GM19324 (cell line): ENCODE measurements around the gene SSH2.
"Not testable (repeated sequence)": the region's sequence is repeated elsewhere in the genome, so short reads cannot be mapped to it uniquely, and the experiment has no call there.

Source experiments
- ATAC-seq: cut with Tn5 transposase; IDR thresholded peaks from one replicate; pipeline ENCODE4 v1.9.1; 2021; ENCODE audit warnings: mild to moderate bottlenecking, moderate library complexity; ENCODE audit not compliant: unreplicated experiment, low FRiP score

Gene SSH2

DNA sequence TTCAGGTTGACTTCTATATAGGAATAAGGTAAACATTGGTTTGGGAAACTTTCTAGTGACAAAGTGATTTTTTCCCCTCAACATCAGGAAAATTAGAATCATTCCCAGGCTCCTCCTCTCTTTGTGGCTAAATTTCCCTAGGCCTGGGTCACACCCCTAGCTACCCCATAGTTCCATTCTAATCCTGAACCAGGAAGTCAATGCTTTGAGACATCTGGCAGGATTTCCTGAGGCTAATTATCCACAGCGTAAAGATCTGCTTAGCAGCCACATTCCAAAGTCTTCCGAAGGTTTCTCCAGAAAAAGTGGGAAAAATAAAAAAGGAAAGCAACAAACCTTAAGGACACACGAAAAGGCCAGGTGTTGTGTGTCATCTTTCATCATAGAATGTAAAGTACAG lies 247.0 kb downstream of the SSH2 start:
- no peak for ATAC-seq

DNA sequence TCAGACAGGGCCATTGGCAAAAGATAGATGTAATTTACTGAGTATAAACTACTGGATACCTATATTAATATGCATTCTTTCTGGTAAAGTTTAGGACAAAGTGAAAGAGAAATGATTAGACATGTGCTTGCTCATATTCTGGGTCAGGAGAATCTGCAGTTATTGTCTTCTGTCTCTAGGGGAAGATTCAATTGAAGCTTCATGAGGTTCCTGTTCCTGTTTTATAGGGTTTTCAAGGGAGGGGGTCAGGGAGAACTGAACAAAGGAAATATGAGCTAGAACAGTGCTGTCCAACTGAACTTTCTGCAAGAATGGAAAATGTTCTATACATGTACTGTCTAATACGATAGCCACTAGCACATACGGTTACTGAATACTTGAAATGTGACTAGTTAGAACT lies 248.0 kb downstream of the SSH2 start:
- no peak for ATAC-seq

DNA sequence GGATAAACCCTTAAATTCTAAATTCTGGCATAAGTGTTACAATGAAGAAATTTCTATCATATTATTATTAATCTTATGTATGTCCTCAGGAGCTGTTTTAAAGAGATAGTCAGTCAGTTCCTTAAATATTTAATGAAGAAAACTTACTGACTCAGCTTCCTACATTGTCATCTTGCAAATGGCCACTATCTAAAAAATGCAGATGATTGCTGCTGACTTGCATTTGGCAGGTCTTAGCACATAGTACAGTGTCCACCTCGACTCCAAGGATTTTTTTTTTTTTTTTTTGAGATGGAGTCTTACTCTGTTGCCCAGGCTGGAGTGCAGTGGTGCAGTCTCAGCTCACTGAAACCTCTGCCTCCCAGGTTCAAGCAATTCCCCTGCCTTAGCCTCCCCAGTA lies 252.2 kb downstream of the SSH2 start:
- no peak for ATAC-seq

DNA sequence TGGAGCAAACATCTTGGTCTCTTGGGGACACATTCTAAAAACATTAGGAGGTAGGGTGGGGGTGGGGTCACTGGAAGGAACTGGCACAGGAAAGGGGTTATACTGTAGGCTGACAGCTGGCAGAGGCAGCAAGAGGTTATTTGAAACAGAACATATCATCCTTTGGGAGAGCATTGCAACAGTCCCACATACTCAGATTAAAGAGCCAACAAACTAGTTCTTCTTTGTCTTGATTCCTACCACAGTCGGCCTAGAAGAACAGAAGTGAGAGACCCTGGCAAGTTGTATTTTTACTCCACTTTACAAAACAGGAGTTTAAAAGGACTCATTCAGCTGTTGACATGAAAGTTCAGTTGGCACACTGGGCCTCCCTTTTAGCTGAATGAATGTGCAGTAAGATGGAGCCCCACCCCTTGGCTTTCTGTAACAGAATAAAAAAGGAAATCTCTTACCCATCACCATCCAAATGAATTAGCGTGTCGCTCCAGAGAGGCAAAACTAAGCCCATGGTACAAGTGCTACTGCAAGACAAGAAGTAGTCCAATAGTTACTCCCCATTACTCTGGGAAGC lies 252.7 kb downstream of the SSH2 start:
- no peak for ATAC-seq

DNA sequence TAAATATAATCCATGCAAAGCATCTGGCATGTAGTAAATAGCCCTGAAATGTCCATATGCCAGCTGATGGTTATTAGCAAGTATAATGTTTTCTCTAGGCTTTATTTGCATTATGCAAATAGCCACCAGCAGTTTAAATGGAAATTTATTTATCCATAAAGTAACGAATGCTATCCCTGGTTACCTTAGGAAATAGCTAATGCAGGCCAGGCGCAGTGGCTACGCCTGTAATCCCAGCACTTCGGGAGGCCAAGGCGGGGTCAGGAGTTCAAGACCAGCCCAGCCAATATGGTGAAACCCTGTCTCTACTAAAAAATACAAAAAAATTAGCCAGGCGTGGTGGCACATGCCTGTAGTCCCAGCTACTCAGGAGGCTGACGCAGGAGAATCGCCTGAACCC lies 254.1 kb downstream of the SSH2 start:
- not testable (repeated sequence) for ATAC-seq

DNA sequence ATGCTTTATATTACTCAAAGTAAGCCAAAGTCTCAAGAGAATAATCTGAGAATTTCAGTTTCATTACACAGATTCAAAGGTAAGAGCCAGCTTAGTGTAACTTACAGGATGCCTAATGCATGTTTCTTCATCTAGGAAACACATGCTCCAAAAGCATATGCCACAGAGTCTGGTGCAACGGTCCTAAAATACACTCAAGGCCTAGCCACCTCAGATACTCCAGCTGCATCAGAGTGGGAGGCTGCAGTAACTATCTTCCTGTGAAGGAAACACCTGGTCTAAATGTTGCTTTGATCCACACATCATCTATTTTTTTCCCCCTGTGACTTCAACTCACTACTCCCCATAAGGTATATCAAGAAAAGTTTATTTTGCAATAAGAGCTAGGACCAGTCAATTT lies 255.7 kb downstream of the SSH2 start:
- no peak for ATAC-seq

DNA sequence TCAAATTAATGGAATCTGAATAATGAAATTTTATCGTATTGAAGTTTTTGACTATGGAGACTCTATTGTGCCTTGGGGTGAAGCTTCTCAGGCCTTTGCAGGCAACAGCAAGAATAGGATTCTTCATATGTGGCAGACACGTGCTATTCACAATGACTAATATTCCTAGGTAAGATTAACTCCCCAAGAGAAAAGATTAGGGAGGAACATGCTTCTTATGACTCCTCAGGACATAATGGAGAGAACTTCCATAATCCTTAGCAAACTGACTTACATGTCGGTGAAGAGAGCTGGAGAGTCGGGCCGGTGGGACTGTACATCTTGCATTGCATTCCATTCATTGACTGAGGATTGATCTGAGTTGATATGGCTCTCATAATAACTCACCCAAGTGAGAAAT lies 258.4 kb downstream of the SSH2 start:
- ATAC-seq: no peak

DNA sequence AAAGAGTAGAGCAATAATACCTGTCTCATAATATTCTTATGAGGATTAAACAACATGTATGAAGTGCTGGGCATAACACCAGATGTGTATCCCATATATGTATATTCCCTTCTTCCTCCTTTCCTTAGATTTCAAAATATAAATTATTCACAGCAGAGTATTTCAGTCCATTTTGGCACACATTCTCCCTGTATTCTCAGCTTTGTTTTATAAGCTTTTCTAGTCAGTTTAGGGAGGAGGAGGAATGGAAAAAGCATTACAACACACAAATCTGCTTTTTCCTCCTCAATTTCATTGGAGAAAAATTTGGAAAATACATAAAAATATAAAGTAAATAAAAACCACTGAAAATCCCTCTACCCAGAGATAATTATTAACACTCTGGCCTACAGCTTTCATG lies 260.8 kb downstream of the SSH2 start:
- ATAC-seq: no peak

DNA sequence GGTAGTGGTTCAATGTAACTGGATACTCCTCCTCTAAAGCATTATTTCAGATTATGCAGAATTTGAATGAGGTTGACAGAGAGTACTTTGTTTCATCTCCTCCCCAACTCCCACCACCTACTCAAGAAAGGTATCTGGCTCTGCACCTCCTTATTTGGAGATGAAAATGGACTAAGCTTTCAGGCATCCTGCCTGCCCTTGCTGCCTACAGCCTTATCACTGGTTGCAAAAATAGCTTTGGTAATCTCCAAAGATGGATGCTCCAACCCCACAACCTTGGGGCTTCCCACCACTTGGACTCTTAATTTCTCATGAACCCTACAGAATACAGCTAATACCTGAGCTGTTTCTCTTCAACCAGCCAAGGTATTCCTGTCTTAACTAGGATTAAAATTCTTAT lies 262.1 kb downstream of the SSH2 start:
- ATAC-seq: no peak

DNA sequence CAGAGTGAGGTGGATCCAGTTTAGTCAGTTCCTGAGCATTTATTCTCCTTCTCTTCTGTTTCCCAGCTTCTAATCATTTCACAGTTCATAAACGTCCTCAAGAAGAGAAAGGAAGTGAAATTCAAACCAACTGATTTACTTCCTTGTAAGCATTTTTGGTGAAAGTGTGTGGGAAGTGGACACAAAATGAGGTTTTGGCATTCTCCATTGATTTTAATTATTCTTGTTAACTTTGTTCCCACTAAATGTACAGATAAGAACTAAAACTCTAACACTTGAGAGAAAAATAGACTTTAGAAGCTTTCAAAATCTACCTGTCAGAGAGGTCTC lies 264.6 kb downstream of the SSH2 start:
- ATAC-seq: no peak

DNA sequence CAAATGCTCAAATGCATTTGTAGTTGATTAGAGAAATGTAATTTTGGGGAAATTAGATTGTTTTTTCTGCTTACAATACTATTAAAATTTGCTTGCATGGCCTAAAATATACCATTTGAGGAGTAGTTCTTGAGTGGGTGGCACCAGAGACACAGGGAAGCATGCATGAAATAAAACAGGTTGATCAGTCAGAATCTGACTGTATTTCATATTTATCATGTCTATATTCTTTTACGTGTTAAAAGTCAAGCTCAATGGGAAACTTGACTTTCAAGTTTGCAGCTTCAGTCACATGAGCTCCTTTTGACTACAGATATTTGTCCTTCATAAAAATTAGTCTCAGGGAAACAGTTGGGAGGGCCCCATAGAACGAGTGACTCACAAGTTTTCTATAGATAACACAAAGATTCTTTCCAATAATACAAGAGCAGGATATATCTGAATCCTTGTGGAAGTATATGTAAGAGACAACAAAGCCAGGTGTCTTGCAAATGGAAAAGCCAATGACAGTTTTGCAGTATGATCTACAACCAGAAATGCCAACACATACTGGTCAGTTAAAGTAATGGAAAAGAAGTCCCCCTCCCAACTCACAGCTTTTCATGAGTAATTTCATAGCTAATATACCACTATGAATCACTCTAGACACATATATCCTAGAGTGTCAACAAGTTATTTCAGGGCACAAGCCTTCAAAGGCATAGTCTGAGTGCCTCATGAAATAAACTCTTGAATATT lies 265.1 kb downstream of the SSH2 start:
- ATAC-seq: no peak

DNA sequence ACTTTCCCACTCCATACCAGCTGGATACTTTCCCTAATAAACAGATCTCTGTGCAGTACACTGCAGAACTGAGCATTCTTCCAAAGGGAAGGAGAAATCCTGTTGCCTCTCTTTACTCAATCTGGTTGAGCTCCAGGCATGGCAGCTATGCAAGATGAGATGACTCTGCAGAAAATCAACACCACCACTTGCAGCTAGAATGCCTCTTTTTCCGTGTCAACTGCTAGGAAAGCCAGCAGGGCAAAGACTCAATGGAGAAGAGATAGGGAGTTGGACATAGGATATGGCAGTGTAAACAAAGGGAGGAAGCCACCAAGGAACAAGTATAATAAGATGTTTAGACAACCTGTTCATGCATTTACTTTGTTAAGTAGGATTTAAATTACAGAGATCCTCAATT lies 266.9 kb downstream of the SSH2 start:
- ATAC-seq: no peak

DNA sequence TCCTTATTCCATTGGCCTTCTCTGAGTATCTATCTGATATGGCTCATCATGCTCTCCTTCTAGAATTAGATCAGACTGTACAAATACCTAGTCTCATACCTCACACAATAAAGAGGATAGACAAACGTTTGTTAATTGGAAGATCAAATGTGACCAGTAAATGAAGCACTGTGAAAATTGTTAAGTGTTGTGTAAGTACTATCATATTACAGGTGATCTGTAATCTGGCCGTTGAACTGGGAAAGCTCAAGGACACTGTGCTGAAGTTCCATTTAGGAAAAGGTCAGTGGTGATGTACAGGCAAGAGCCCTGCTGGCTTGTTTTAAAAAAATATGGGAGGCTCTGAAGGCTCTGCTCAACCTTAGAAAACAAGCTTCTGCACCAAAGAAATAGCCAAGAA lies 268.8 kb downstream of the SSH2 start:
- ATAC-seq: no peak

DNA sequence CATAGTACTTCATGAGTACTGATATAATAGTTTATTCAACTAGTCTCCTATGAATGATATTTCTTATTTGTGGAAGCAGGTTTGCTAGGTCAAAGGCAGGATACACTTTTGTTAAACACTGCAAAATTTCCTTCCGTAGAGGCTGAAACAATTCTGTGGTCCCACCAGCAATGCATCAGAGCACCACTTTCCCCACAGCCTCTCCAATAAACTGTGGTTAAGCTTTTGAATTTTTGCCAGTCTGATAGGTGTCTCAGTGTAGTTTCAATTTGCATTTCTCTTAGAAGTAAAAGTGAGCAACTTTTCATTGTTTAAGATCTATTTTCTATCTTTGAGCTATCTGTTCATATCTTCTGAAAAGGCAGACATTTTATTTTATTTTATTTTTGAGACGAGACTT lies 270.9 kb downstream of the SSH2 start:
- no peak for ATAC-seq

DNA sequence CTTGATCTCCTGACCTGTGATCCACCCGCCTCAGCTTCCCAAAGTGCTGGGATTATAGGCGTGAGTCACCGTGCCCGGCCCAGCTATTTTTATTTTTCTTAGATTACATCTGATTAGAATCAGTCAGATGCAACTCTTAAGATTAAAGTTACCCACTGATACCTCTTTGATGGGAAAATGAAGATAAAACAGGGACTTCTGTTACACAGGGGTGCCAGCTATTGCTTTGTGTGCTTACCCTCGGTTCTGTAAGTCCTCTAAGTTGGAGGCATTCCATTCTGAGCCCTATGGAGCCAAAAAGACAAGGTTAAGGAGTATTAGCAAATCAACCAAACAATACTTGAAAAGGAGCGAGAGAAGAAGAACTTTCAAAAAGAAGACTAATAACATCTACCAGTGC lies 274.7 kb downstream of the SSH2 start:
- ATAC-seq: no peak

DNA sequence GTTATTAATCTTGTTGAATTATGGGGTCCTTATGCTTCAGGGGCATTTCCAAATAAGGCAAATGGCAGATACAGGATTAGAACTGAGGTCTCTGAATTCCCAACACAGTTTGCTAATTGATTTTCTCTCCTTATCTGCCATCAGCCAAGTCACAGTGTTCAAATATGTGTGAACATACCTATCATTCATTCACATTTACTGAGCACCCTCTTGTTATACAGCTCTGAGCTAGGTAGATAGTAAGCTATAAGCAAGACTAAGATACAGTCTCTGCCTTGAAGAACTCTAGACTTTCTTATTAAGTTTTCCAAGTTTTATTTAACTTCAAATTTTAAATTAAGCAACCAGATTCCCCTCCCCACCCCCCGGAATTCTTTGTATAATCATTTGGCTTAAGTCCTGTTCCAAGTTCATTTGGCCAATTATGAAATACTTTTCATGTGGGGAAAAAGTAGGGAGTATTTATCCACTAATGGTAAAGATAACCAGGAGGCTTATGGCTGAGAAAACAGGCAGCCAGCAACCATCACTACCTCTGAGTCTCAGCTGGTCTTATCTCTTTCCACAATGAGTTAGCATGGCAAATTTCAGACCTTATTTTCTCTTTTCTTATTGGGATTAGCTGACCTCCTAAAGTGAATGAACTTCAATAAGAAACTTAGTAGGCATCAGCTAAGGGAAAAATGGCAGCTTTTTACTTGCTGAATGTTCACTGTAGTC lies 275.9 kb downstream of the SSH2 start:
- ATAC-seq: no peak

DNA sequence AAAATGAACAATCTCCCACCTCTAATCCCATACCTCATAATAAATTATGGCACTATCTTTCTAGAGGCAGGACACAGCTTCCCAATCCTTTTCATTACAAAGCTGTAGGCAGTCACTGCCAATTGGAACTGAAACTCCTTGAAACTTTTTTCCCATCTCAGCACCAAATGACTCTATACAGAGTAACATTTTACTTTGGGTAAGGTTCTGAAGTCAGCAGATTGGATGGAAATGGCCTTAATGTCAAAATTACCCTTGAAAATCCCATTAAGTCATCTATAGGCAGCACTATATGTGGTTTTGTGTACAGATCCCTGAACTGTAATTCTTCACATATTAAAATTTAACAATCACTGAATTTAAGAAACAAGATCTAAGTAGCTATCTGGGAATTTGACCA lies 277.1 kb downstream of the SSH2 start:
- no peak for ATAC-seq

DNA sequence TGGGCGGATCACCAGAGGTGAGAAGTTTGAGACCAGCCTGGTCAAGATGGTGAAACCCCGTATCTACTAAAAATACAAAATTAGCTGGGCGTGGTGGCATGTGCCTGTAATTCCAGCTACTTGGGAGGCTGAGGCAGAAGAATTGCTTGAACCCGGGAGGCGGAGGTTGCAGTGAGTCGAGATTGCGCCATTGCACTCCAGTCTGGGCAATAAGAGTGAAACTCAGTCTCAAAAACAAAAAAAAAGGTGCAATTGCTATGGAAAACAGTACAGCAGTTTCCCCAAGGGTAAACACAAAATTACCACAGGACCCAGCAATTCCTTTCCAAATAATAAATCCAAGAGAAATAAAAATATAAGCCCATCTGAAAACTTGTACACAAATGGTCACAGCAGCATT lies 278.1 kb downstream of the SSH2 start:
- ATAC-seq: not testable (repeated sequence)

DNA sequence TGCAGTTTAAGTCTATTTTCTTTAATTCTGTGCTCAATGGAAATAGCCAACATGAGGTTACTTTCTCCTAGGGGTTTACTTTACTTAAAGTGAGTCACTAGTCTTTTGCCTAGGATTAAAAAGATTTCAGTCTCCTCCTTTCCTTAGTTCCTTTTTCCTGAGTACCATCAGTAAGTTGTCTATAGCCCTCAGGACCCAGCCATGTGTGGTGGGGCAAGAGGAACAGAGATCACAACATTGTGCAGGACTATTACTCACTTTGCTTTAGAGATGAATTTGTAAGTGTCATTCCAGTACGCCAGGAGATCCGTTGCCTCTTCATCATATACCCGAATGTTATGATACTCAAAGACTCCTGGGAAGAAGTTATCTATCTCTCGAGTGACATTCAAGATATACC lies 279.6 kb downstream of the SSH2 start:
- ATAC-seq: no peak

DNA sequence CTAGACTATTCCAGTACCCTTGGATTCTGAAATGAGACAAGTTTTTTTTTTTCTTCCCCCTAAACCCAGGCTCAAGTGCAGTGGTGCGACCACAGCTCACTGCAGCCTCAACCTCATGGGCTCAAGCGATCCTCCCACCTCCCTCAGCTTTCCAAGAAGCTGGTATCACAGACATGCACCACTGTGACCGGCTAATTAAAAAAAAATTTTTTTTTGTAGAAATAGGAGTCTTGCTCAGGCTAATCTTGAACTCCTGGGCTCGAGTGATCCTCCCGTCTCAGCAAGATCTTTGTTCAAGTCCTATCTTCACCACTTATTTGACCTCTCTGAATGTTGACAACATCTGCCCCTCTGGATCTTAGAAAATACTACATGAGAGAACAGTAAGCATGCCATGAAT lies 280.7 kb downstream of the SSH2 start:
- ATAC-seq: no peak

DNA sequence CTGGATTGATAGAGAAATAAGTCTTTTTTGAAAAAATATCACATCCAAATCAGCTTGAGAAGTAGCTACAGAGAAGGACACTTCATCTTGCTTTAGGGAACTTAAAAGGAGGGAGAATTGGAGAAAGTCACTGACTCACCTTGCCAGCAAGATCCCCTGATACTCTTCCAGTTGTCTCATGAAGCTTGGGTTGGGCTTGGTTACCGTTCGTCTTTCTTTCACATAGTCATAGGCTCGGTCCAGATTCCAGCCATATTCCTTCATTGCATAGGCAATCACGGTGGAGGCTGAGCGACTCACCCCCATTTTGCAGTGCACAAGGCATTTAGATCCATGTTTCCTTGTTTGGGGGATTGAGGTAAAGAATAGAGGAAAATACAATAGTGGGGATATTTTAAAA lies 282.0 kb downstream of the SSH2 start:
- no peak for ATAC-seq

DNA sequence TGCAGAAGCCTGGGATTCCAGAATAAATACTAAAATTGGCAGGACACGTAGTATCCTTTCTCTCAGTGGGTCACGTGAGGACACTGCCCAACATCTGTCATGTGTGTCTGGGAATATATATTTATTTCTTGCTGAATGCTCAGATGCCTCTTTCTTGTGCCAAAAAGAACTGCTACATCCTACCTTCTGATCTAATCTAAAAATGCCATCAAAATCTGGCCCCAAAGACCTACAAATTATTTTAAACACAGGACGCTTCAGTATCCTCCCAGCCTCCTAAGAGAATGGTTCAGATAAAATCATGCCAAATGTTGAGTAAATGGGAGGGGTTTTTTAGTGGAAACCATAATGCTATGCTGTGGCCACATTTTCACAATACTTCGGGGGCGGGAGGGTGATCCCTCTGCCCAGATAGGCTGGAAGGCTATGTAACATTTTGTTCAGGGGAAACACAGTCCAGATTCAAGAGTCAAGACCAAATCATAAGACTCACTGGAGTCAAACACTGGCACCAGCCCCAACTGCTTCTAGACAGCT lies 284.4 kb downstream of the SSH2 start:
- ATAC-seq: no peak
